Activated T-helper 9 cell treated with anti-CD3 and anti-CD28 coated beads, Interleukin-2, amount 50 U/mL, for 16 hours (primary cell): ENCODE measurements around the gene ADAMTS14.
"Not testable (repeated sequence)": the region's sequence is repeated elsewhere in the genome, so short reads cannot be mapped to it uniquely, and the experiment has no call there.

Experiments used
- DNase-seq: peaks from one replicate; pipeline ENCODE4 v3.0.0-alpha.2; 2020; ENCODE audit warnings: low read depth

The ADAMTS14 gene

GRCh38 chr10:70656489-70656888 lies 15.8 kb upstream of the ADAMTS14 start:
- DNase-seq = no peak

- DNase-seq = no peak
These were observed 15.3 kb upstream of the ADAMTS14 start for GRCh38 chr10:70657041-70657440.

- DNase-seq = no peak
These were observed 13.6 kb upstream of the ADAMTS14 start for GRCh38 chr10:70658582-70659136.

- no peak for DNase-seq
These were observed 13.0 kb upstream of the ADAMTS14 start for GRCh38 chr10:70659306-70659705.

GRCh38 chr10:70660722-70661121 lies 11.6 kb upstream of the ADAMTS14 start:
- no peak for DNase-seq

- DNase-seq = no peak
These were observed 10.5 kb upstream of the ADAMTS14 start for GRCh38 chr10:70661623-70662361.

GRCh38 chr10:70662362-70663220 lies 9.7 kb upstream of the ADAMTS14 start:
- no peak for DNase-seq

GRCh38 chr10:70663458-70664409 lies 8.6 kb upstream of the ADAMTS14 start:
- not testable (repeated sequence) for DNase-seq

- no peak for DNase-seq
These were observed 7.6 kb upstream of the ADAMTS14 start for GRCh38 chr10:70664702-70665195.

GRCh38 chr10:70666960-70667798 lies 5.1 kb upstream of the ADAMTS14 start:
- no peak for DNase-seq

GRCh38 chr10:70667818-70668217 lies 4.5 kb upstream of the ADAMTS14 start:
- not testable (repeated sequence) for DNase-seq

- no peak for DNase-seq
These were observed 3.8 kb upstream of the ADAMTS14 start for GRCh38 chr10:70668454-70668970.

- no peak for DNase-seq
These were observed 3.3 kb upstream of the ADAMTS14 start for GRCh38 chr10:70669015-70669414.

- DNase-seq = no peak
These were observed 2.5 kb upstream of the ADAMTS14 start for GRCh38 chr10:70669732-70670317.

GRCh38 chr10:70671619-70672164 lies 614 bp upstream of the ADAMTS14 start:
- no peak for DNase-seq

- DNase-seq = no peak
These were observed 980 bp downstream of the ADAMTS14 start for GRCh38 chr10:70673043-70673928.

- DNase-seq = no peak
These were observed 1.7 kb downstream of the ADAMTS14 start for GRCh38 chr10:70673929-70674559.
